Hematopoietic multipotent progenitor cell treated with erythropoietin and hydrocortisone succinate and interleukin-3 and kit ligand, for 17 days (in vitro differentiated cells): ENCODE data around the gene CCPG1.

ENCODE experiments used
- DNase-seq: peaks from one replicate; pipeline ENCODE4 v3.0.0-alpha.2; 2015; ENCODE audit warnings: low spot score

CCPG1 gene

DNA sequence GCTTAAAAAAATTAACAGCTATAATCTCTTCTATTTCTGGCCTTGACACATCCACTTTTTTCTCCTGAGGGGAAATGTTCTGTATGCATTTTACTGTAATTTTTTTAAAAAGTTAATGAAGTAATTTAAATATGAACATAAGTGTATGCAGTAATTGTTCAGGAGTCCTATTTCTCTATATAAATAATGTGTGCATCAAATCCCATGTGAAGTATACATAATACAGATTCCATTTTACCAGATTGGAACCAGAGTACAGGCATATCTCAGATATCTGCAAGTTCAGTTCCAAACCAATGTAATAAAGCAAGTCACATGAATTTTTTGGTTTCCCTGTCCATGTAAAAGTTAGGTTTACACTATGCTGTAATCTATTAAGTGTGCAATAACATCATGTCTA is 26.6 kb downstream of the CCPG1 start:
- no peak for DNase-seq

GRCh38 chr15:55379095-55379494 is 29.1 kb downstream of the CCPG1 start:
- no peak for DNase-seq

- no peak for DNase-seq
Observed at GRCh38 chr15:55372701-55373440, 35.3 kb downstream of the CCPG1 start.

DNA sequence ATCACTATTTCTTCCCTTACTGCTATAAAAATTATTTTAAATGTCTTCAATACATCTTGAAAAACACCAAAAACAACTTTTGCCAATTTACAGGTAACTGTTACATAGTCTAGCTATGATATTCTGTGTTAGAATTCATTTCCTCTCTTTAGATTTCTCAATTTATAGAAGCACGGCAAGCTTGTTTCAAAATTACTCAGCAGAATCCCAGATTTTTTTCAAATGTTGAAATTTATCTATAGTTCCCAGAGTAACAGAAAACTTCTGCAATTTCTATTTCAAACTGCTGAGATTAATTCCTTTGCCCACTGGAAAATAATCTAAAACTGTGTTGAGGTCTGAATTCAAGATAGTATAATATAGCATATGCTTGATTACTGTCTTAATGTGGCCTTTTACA is 41.2 kb downstream of the CCPG1 start:
- no peak for DNase-seq

GRCh38 chr15:55362641-55363040 is 45.5 kb downstream of the CCPG1 start:
- no peak for DNase-seq

DNA sequence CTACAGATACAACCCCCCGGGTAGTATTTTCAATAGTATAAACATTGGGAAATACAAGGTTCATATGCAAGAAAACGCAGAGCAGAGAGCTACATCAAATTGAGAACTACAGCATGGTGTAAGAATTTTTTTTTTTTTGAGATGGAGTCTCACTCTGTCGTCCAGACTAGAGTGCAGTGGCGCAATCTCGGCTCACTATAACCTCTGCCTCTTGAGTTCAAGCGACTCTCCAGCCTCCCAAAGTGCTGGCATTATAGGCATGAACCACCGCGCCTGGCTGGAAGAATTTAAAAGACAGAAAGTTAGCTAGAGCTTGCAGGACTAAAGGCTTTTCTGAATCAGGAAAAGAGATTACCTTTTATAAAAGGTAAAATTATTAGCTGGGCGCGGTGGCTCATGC is 47.1 kb downstream of the CCPG1 start:
- DNase-seq: no peak

DNA sequence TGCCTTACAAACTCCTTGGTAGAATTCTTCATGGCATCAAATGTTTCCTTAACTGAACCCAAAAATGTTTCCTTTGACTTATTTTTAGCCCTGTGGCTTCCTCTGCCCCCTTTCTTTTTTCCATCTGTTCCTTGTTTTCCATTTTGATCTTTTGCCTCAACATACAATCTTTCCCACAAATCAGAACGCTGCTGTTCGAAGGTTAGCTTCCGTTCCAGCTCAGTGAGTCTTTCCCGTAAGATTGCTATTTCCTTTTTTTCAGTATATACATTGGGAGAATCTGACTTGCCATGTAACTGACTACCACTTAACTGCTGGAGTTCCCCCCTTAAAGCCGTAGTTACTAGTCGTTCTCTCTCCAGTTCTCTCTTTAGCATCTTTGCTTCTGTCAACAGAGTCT is 47.9 kb downstream of the CCPG1 start:
- no peak for DNase-seq

- no peak for DNase-seq
Observed at GRCh38 chr15:55358471-55358870, 49.7 kb downstream of the CCPG1 start.

- DNase-seq: no peak
Observed at GRCh38 chr15:55357774-55358173, 50.4 kb downstream of the CCPG1 start.

DNA sequence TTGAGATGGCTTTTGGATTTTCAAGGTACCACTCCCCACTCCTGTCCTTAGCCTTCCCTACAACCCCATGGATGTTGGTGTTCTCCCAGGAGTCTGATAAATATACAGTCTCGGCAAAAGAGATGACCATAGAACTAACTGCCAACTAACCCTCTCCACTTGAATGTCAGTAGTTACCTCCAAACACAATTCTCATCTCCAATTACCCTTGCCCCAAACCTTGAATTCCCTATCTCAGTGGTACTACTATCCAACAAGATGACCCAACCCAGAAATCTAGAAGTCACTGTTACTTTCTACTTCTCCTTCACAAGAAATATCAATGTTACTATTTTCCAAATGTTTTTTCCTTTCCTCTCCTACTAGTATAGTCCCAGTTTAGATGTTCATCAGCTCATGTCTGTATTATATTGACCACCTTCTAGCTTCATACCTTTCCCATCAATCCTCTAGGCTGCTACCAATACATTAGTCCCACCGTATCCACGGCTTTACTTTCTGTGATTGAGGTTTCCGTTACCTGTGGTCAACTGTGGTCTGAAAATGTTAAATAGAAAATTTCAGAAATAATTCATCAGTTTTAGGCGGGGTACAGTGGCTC is 51.1 kb downstream of the CCPG1 start:
- DNase-seq: no peak

DNA sequence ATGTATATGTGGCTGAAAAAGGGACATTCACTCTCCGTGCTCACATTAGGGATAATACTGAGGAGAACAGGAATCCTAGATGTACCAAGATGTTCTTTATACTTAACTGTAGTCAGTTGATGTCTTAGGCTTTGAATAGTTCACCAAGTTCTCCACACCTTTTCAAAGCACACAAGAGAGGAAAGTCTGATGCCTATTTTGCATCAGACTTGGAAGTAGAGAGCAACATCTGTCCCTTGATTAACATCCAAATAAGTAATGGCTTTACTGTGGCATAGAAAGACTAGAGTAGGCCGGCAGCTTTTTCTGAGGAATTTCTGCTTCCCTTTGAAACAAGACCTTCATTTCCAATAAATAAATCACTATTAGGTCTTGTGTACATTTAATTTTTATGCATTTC is 55.1 kb downstream of the CCPG1 start:
- DNase-seq: no peak

GRCh38 chr15:55349282-55349681 is 58.9 kb downstream of the CCPG1 start:
- no peak for DNase-seq

DNA sequence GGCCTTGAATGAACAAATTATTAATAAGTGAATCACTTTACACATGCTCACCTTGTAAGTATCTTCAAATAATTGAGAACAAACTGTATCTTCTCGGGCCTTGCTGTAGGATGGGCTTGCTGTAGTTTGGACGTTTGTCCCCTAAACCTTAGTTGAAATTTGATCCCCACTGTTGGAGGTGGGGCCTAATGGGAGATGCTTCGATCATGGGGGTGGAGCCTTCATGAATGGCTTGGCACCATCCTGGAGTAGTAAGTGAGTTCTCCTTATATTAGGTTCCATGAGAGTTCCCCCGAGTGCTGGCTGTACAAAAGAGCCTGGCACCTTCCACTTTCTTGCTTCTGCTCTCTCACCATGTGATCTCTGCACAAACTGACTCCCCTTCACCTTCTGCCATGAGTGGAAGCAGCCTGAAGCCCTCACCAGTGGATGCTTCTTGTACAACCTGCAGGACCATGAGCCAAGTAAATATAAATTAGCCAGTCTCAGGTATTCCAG is 59.8 kb downstream of the CCPG1 start:
- DNase-seq: no peak

DNA sequence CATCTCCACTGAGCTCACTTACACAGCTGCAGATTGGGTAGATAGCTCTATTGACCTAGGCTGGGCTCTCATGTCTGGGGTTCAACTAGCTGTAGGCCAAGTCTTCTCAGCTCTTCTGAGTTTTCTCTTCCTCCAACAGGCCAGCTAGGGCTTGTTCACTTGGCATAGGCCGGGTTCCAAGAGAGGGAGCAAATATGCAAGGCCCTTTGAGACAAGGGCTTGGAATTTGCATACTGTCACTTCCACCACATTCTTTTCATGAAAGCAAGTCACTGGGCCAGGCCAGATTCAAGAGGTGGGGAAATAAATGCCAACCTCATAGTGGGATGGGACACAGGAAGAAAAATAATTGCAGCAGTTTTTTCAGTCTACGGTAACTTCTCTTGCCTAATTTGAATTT is 64.0 kb downstream of the CCPG1 start:
- no peak for DNase-seq

DNA sequence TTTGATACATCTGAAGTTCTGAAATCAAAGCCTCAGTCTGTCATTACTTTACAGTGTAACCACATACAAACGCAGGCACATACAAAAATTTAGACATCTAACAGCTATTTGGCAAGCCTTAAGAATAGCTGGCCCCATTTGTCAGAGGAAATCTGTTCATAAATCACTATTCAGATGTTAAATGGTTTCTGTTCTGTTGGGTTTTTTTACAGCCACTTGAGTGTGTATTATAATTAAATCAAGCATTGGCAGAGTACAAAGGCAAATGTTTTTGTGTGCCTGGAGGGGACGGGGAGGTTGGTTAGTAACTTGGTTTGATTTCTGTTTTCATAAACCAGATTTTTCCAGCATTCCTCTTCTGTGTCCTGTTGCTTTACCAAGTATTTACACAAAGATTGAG is 65.0 kb downstream of the CCPG1 start:
- no peak for DNase-seq

DNA sequence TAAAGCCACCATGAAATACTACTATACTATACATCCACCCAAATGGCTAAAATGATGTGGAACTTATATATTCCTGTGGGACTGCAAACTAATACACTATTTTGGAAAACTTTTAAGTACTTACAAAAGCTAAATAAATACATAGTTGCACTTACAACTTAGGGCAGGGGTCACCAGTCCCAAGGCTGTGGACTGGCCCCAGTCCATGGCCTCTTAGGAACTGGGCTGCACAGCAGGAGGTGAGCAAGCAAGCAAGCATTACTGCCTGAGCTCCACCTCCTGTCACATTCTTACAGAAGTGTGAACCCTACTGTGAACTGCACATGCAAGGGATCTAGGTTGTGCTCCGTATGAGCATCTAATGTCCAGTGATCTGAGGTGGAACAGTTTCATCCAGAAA is 71.0 kb downstream of the CCPG1 start:
- DNase-seq: no peak

DNA sequence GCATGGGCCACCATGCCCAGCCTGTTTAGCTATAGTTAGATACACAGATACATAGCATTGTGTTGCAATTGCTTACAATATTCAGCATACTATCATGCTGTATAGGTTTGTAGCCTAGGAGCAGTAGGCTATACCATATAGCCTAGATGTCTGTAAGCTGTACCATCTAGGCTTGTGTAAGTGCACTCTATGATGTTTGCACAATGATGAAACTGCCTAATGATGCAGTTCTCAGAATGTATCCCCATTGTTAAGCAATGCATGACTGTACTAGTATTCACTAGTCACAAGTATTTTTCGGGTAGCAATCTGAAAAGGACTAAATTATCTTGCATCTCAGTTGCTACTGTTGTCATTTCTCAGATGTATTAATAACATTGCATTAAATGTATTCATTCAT is 73.2 kb downstream of the CCPG1 start:
- no peak for DNase-seq

GRCh38 chr15:55334371-55334770 is 73.8 kb downstream of the CCPG1 start:
- no peak for DNase-seq

- DNase-seq: no peak
Observed at GRCh38 chr15:55327387-55327786, 80.8 kb downstream of the CCPG1 start.

GRCh38 chr15:55322467-55322866 is 85.7 kb downstream of the CCPG1 start:
- no peak for DNase-seq

DNA sequence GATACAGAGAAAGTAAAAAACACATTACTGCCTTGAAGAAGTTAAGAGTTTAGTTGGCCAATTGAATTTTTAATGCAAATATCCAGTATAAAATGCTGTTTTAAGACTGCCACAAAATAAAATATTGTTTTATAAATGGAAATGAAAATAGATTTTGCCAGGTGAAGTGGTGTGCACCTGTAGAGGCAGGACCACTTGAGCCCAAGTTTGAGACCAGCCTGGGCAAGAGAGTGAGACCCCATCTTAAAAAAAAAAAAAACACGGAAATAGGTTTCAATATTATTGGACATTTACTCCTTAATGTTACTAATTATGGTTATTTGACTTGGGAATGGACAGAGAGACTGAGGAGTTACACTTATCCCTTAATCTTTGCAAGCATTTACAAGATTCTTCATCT is 87.2 kb downstream of the CCPG1 start:
- DNase-seq: no peak

- DNase-seq: peak; percentile 35
Observed at GRCh38 chr15:55320238-55320550, 88.0 kb downstream of the CCPG1 start.

DNA sequence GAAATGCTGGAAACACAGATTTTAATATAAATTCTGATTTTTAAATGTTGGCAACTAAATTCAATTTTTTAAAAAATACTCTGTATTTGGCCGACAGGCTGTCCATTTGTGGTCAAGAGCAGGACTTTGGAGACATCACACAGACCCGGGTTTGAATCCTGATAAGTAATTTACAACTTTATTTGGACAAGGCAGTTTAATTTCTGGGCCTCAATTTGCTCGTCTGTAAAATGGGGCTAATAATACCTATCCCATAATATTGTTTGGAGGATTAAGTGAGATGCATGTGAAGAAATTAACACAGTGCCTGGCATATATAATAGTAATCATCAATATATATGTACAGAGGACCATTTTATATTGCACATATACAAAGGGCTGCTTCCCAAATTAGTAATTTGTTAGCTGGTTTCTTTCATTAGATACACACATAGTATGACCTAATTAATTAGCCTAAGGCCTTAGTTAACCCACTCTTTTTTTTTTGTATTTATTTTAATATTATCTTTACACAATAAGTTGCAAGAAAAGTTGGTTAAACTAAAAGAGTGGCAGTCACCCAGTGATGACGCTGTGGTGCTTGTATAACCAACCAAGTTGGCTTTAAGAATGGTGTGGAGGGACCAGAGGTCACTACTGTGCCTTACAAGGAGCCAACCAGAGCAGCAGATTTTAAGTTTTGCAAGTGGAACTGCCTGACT is 88.5 kb downstream of the CCPG1 start:
- DNase-seq: peak; percentile 19
